WI38 (cell line): ENCODE results near the gene CCDC121.
A peak's percentile ranks its signal among the peaks of the same experiment; 100 is the strongest.

Source experiments
- H3K4me3 ChIP-seq: 2 replicates; pipeline ENCODE4 v1.5.1; 2011; ENCODE audit warnings: low read depth, mild to moderate bottlenecking, control low read depth, low read length
- TF ChIP-seq, protein P1 (sequence below): IDR thresholded peaks from 2 replicates; pipeline ENCODE4 v1.5.1; 2012; ENCODE audit warnings: low read depth, mild to moderate bottlenecking, control low read depth, low read length

CCDC121 gene

GRCh38 chr2:27587025-27587424 lies 41.8 kb downstream of the CCDC121 start:
- TF ChIP-seq, protein P1, sequence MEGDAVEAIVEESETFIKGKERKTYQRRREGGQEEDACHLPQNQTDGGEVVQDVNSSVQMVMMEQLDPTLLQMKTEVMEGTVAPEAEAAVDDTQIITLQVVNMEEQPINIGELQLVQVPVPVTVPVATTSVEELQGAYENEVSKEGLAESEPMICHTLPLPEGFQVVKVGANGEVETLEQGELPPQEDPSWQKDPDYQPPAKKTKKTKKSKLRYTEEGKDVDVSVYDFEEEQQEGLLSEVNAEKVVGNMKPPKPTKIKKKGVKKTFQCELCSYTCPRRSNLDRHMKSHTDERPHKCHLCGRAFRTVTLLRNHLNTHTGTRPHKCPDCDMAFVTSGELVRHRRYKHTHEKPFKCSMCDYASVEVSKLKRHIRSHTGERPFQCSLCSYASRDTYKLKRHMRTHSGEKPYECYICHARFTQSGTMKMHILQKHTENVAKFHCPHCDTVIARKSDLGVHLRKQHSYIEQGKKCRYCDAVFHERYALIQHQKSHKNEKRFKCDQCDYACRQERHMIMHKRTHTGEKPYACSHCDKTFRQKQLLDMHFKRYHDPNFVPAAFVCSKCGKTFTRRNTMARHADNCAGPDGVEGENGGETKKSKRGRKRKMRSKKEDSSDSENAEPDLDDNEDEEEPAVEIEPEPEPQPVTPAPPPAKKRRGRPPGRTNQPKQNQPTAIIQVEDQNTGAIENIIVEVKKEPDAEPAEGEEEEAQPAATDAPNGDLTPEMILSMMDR: no peak
- no peak overlapping the region for H3K4me3 ChIP-seq

DNA sequence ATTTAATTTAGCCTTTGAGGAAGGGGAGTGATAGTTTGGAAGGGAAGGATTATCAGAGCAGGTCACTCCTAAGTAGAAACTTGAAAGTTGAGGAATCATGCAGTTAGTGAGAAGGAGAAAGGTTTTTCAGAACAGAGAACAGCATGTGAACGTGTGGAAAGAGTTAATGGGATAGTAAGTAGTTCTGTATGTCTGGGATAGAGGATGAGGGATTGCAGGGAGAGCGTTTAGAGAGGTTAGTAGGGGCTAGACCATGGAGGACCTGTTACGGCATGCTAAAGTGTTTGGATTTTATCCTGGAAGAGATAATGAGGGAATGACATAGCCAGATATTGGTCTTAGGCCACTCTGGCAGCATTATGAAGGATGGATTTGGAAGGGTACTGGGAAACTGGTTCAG lies 44.2 kb downstream of the CCDC121 start:
- TF ChIP-seq, protein P1: no peak
- peak overlapping the region; percentile 93 for H3K4me3 ChIP-seq

DNA sequence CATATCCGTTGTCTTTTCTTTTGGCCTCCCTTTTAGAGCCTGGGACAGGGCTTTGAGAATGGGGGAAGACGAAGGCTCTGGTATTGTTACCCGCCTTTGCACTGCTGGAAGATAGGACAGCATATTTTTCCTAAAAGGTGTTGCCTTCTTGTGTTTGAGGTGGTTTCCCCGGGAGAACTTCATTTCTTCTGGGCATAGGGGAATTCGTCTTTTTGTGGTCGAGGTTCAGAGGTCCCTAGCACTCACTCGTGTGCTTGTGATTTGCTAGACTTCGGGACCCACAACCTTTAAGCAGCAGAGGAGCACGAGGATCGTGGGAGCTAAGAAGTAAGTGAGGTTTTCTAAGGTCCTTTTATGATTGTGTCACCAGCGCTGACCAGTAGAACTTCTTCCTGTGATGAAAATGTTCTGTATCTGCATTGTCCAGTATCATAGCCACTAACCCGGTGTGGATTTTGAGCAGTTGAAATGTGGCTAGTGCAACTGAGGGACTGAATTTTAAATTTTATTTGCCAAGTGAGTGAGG lies 45.4 kb downstream of the CCDC121 start:
- TF ChIP-seq, protein P1: no peak
- H3K4me3 ChIP-seq: peak overlapping the region; percentile 93

DNA sequence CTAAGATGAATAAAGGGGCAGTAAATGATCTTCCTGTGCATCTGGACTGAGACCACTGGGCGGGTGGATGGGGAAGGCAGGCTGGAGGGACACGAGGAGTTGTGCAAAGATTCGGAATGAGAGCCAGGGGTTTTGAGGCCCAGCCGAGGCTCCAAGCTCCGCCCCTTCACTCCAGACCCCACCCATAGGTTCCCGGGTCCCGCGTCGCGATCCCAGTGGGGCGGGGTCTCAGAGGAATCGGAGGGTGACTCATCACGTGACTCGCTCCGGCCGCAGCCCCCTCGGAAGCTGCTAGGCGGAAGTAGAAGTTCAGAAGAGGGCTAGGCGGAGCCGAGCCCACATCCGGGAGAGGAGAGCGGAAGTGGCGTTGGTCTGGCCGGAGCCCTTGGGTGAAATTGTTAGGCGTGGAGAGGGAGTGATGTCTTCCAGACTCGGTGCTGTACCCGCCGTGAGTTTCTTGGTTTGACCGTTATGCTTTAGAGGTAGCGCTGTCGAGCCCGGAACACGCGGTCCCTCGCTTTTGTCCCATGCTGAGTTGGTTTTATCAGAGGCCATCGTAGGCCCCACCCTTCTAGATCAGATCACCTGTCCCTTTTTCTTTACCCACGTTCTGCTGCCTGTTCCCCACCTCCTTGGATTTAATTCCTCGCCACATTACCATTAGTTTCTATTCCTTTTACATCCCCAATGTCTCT lies 46.0 kb downstream of the CCDC121 start, which contains the start of gene ZNF512:
Gene ZNF512 (plus strand): TSS at position 348 of the 695 bp plus-strand sequence. CDS start 71 bp downstream, at position 419.
- TF ChIP-seq, protein P1: no peak
- peak within 1 kb of the TSS; percentile 93 for H3K4me3 ChIP-seq

DNA sequence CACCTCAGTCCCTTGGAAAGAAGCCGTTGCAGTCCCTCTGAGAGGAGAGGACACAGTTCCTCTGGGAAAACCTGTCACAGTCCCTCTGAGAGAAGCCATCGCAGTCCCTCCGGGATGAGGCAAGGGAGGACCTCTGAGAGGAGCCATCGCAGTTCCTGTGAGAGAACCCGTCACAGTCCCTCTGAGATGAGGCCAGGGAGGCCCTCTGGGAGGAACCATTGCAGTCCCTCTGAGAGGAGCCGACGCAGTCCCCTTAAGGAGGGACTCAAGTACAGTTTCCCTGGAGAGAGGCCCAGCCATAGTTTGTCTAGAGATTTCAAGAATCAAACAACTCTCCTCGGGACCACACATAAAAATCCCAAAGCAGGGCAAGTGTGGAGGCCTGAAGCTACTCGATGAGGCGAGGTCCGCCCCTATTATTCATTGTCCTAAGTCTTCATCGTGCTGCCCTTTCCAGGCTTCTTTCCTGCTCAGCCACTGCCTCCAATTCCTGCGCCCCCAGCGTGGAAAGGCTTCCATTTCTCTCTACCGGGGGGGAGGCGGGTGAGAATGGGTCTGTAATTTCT lies 46.6 kb downstream of the CCDC121 start:
- peak overlapping the region; percentile 93 for H3K4me3 ChIP-seq
- TF ChIP-seq, protein P1: no peak

GRCh38 chr2:27581417-27582128 lies 47.2 kb downstream of the CCDC121 start:
- H3K4me3 ChIP-seq: no peak overlapping the region
- TF ChIP-seq, protein P1: no peak
